Measurements from ENCODE around the gene SSH2. TPM values are rescaled to one million over a fixed set of nuclear protein-coding genes. Genes with fewer than 3 reads are reported as not detected.

Gene SSH2

GRCh38 chr17:29577001-29577370 lies 353.0 kb downstream of the SSH2 start:
- no CpG with 5 or more reads among the region's 9 CpGs for WGBS, 2 donors (ENCODE audit: extremely low coverage in 2 of 2, insufficient read length in 2 of 2, insufficient replicate concordance in 1 of 2)
- no peak overlapping the region for H2BK15ac ChIP-seq (ENCODE audit: low read length)
- H3K14ac ChIP-seq (ENCODE audit: low read length) = no peak overlapping the region
- peaks cover 0 to 6% of the 10 kb centered on the region in 2 donors for H3K4me1 ChIP-seq (ENCODE audit: control insufficient read depth in 2 of 2, insufficient read depth in 1 of 2, low read depth in 1 of 2, low read length in 2 of 2)
- H4K8ac ChIP-seq (ENCODE audit: low read depth, low read length) = no peak overlapping the region
- no peak overlapping the region for H2BK5ac ChIP-seq (ENCODE audit: low read length)
- H3K18ac ChIP-seq (ENCODE audit: low read length) = no peak overlapping the region
- H2BK120ac ChIP-seq (ENCODE audit: low read depth, low read length) = no peak overlapping the region
- DNase-seq (ENCODE audit: low spot score) = no peak
- peaks cover 67 to 92% of the 10 kb centered on the region in 2 donors for H3K36me3 ChIP-seq (replicated peaks in 1 of 2; ENCODE audit: control insufficient read depth in 2 of 2, insufficient read depth in 2 of 2, low read length in 2 of 2)
- H2BK12ac ChIP-seq (ENCODE audit: low read length) = no peak overlapping the region
- H4K91ac ChIP-seq (ENCODE audit: low read depth, low read length, poor library complexity) = no peak overlapping the region
- H2AFZ ChIP-seq (ENCODE audit: low read length) = no peak overlapping the region
- H2AK5ac ChIP-seq (ENCODE audit: low read depth, low read length) = no peak overlapping the region
- H3K27me3 ChIP-seq (ENCODE audit: control insufficient read depth in 3 of 3, insufficient read depth in 3 of 3, low read depth in 1 of 3, low read length in 3 of 3) = no peaks in the 10 kb centered on the region
- peaks cover 5% of the 10 kb centered on the region for H3K79me1 ChIP-seq (ENCODE audit: low read depth, low read length)
- no peak overlapping the region for H3K4me3 ChIP-seq (ENCODE audit: low read length in 2 of 2)
- H3K9me3 ChIP-seq (replicated peaks in 1 of 2; ENCODE audit: control insufficient read depth in 2 of 2, insufficient read depth in 1 of 2, low read depth in 1 of 2, low read length in 2 of 2) = no peaks in the 10 kb centered on the region
- H3K4me2 ChIP-seq (ENCODE audit: insufficient read depth, low read length, poor library complexity, severe bottlenecking) = no peak overlapping the region
- H3K4ac ChIP-seq (ENCODE audit: low read length) = no peak overlapping the region
- no peak overlapping the region for H3K9ac ChIP-seq (ENCODE audit: low read depth, low read length, poor library complexity)
- H3K23ac ChIP-seq (ENCODE audit: low read depth, low read length, poor library complexity) = no peak overlapping the region
- no peak overlapping the region for H3K27ac ChIP-seq (replicated peaks; ENCODE audit: low read length)

GRCh38 chr17:29576214-29577000 lies 353.6 kb downstream of the SSH2 start:
- no peak for DNase-seq (ENCODE audit: low spot score)
- no peak overlapping the region for H2BK5ac ChIP-seq (ENCODE audit: low read length)
- H3K36me3 ChIP-seq (replicated peaks in 1 of 2; ENCODE audit: control insufficient read depth in 2 of 2, insufficient read depth in 2 of 2, low read length in 2 of 2) = peaks cover 66 to 92% of the 10 kb centered on the region in 2 donors
- WGBS, 2 donors (ENCODE audit: extremely low coverage in 2 of 2, insufficient read length in 2 of 2, insufficient replicate concordance in 1 of 2) = no CpG with 5 or more reads among the region's 37 CpGs
- no peak overlapping the region for H3K14ac ChIP-seq (ENCODE audit: low read length)
- H3K4me2 ChIP-seq (ENCODE audit: insufficient read depth, low read length, poor library complexity, severe bottlenecking) = no peak overlapping the region
- no peaks in the 10 kb centered on the region for H3K9me3 ChIP-seq (replicated peaks in 1 of 2; ENCODE audit: control insufficient read depth in 2 of 2, insufficient read depth in 1 of 2, low read depth in 1 of 2, low read length in 2 of 2)
- no peak overlapping the region for H2AK5ac ChIP-seq (ENCODE audit: low read depth, low read length)
- no peak overlapping the region for H2BK15ac ChIP-seq (ENCODE audit: low read length)
- no peak overlapping the region for H2BK120ac ChIP-seq (ENCODE audit: low read depth, low read length)
- H3K4me3 ChIP-seq (ENCODE audit: low read length in 2 of 2) = no peak overlapping the region
- no peak overlapping the region for H4K8ac ChIP-seq (ENCODE audit: low read depth, low read length)
- no peak overlapping the region for H3K23ac ChIP-seq (ENCODE audit: low read depth, low read length, poor library complexity)
- no peak overlapping the region for H2BK12ac ChIP-seq (ENCODE audit: low read length)
- H4K91ac ChIP-seq (ENCODE audit: low read depth, low read length, poor library complexity) = no peak overlapping the region
- H3K18ac ChIP-seq (ENCODE audit: low read length) = no peak overlapping the region
- H3K9ac ChIP-seq (ENCODE audit: low read depth, low read length, poor library complexity) = peak overlapping the region; percentile 55
- H3K4ac ChIP-seq (ENCODE audit: low read length) = no peak overlapping the region
- H3K27ac ChIP-seq (replicated peaks; ENCODE audit: low read length) = no peak overlapping the region
- no peaks in the 10 kb centered on the region for H3K27me3 ChIP-seq (ENCODE audit: control insufficient read depth in 3 of 3, insufficient read depth in 3 of 3, low read depth in 1 of 3, low read length in 3 of 3)
- H2AFZ ChIP-seq (ENCODE audit: low read length) = no peak overlapping the region
- H3K4me1 ChIP-seq (ENCODE audit: control insufficient read depth in 2 of 2, insufficient read depth in 1 of 2, low read depth in 1 of 2, low read length in 2 of 2) = peaks cover 0 to 6% of the 10 kb centered on the region in 2 donors
- H3K79me1 ChIP-seq (ENCODE audit: low read depth, low read length) = peaks cover 6% of the 10 kb centered on the region

Small RNAs within 50 kb of the gene (small RNA-seq; reads per million reads assigned to genes)
- not detected for gene RF00156 (ENCODE audit: insufficient read depth)
- not detected for gene RF01210 (ENCODE audit: insufficient read depth)
- gene RNU6-920P (ENCODE audit: insufficient read depth) = not detected
